Prostate gland (tissue), 2 donors: ENCODE measurements around the gene SPSB2.
"Not testable (repeated sequence)": the region's sequence is repeated elsewhere in the genome, so short reads cannot be mapped to it uniquely, and the experiment has no call there.

Source experiments
- CTCF ChIP-seq, 4 experiments: fragments of 200-600 bp in 2 of 4; fragments of 450-650 bp in 2 of 4; sonication (generic) in 2 of 4; IDR thresholded peaks; 1 replicate in 3 of 4; 2 replicates in 1 of 4; pipeline ENCODE4 v1.5.1; 2016 to 2019; ENCODE audit warnings: antibody characterized with exemption in 4 of 4, mild to moderate bottlenecking in 2 of 4, moderate library complexity in 2 of 4
- POLR2A ChIP-seq: fragments of 450-650 bp; IDR thresholded peaks from one replicate; pipeline ENCODE4 v1.6.1; 2016; ENCODE audit warnings: antibody characterized with exemption, mild to moderate bottlenecking
- POLR2AphosphoS5 ChIP-seq: sonication (generic); formaldehyde crosslinking; IDR thresholded peaks from one replicate; pipeline ENCODE4 v1.6.1; 2017; ENCODE audit warnings: antibody characterized with exemption

- not testable (repeated sequence) for TF ChIP-seq CTCF (IDR thresholded peaks at IDR 0.05); POLR2A; POLR2AphosphoS5
Observed at GRCh38 chr12:6888794-6889193, 15.7 kb upstream of the SPSB2 start.
